ENCODE results near the gene SLFN12L. TPM values are rescaled to one million over a fixed set of nuclear protein-coding genes. Genes with fewer than 3 reads are reported as not detected.

The SLFN12L gene
- total and polyA plus RNA-seq, 4 donors: 0.59 to 13.2 (median 1.5) TPM

- no peak overlapping the region for H3K9ac ChIP-seq (ENCODE audit: insufficient read depth in 1 of 2, low read length in 2 of 2)
- ATAC-seq (ENCODE audit: insufficient read depth, low FRiP score) (no peak), DNase-seq (no peak)
- H3K4me3 ChIP-seq: no peak overlapping the region
- peaks cover 0 to 13% (median 0%) of the 10 kb centered on the region in 3 donors for H3K27me3 ChIP-seq (ENCODE audit: control insufficient read depth in 3 of 3, insufficient read depth in 3 of 3, low read length in 2 of 3)
- H3K36me3 ChIP-seq (ENCODE audit: control insufficient read depth in 4 of 4, insufficient read depth in 4 of 4, low read length in 4 of 4): peaks cover 0 to 2% (median 0%) of the 10 kb centered on the region in 4 donors
- H3K9me3 ChIP-seq (ENCODE audit: control insufficient read depth in 4 of 4, insufficient read depth in 3 of 4, low read length in 3 of 4): no peaks in the 10 kb centered on the region
- H3K4me1 ChIP-seq (ENCODE audit: control insufficient read depth in 5 of 5, insufficient read depth in 5 of 5, low read length in 5 of 5): peaks cover 0 to 10% (median 4%) of the 10 kb centered on the region in 5 donors
- H3K27ac ChIP-seq (ENCODE audit: low read depth in 1 of 2, low read length in 1 of 2): no peak overlapping the region
- TF ChIP-seq CTCF (IDR thresholded peaks at IDR 0.05; ENCODE audit: control extremely low read depth, extremely low read depth): no peak
These were observed 99.0 kb downstream of the SLFN12L start for GRCh38 chr17:35438433-35438832.

GRCh38 chr17:35433075-35433894 lies 104.2 kb downstream of the SLFN12L start:
- peak; percentile 87 to 96 (median 94) for DNase-seq
- peaks cover 0 to 33% (median 8%) of the 10 kb centered on the region in 5 donors for H3K4me1 ChIP-seq (ENCODE audit: control insufficient read depth in 5 of 5, insufficient read depth in 5 of 5, low read length in 5 of 5)
- peak overlapping the region; percentile 74 to 95 for H3K27ac ChIP-seq (ENCODE audit: low read depth in 1 of 2, low read length in 1 of 2)
- 9 to 12% methylated on average over 18 to 19 of the region's 19 CpGs for WGBS, 2 donors
- H3K9ac ChIP-seq (ENCODE audit: insufficient read depth in 1 of 2, low read length in 2 of 2): peak overlapping the region in 1 of 2 donors; percentile 89
- H3K9me3 ChIP-seq (ENCODE audit: control insufficient read depth in 4 of 4, insufficient read depth in 3 of 4, low read length in 3 of 4): no peaks in the 10 kb centered on the region
- H3K36me3 ChIP-seq (ENCODE audit: control insufficient read depth in 4 of 4, insufficient read depth in 4 of 4, low read length in 4 of 4): no peaks in the 10 kb centered on the region
- peaks cover 0 to 9% (median 0%) of the 10 kb centered on the region in 3 donors for H3K27me3 ChIP-seq (ENCODE audit: control insufficient read depth in 3 of 3, insufficient read depth in 3 of 3, low read length in 2 of 3)
- peak overlapping the region; percentile 62 for H3K4me3 ChIP-seq
- no peak for TF ChIP-seq CTCF (IDR thresholded peaks at IDR 0.05; ENCODE audit: control extremely low read depth, extremely low read depth)
- ATAC-seq (ENCODE audit: insufficient read depth, low FRiP score): peak; percentile 85

- Histone ChIP-seq H3K27me3 (ENCODE audit: control insufficient read depth in 3 of 3, insufficient read depth in 3 of 3, low read length in 2 of 3) (peaks cover 0 to 10% (median 0%) of the 10 kb centered on the region in 3 donors), H3K27ac (ENCODE audit: low read depth in 1 of 2, low read length in 1 of 2) (peak within 1 kb of the TSS; percentile 74 to 95), H3K4me3 (peak within 1 kb of the TSS; percentile 62), H3K4me1 (ENCODE audit: control insufficient read depth in 5 of 5, insufficient read depth in 5 of 5, low read length in 5 of 5) (peaks cover 0 to 33% (median 8%) of the 10 kb centered on the region in 5 donors), H3K9ac (ENCODE audit: insufficient read depth in 1 of 2, low read length in 2 of 2) (peak within 1 kb of the TSS; percentile 37 to 98), H3K36me3 (ENCODE audit: control insufficient read depth in 4 of 4, insufficient read depth in 4 of 4, low read length in 4 of 4) (no peaks in the 10 kb centered on the region), H3K9me3 (ENCODE audit: control insufficient read depth in 4 of 4, insufficient read depth in 3 of 4, low read length in 3 of 4) (no peaks in the 10 kb centered on the region)
- DNase-seq (peak; percentile 90 to 98 (median 98)), ATAC-seq (ENCODE audit: insufficient read depth, low FRiP score) (peak; percentile 88)
- 6 to 19% methylated on average over 22 of the region's 22 CpGs for WGBS, 2 donors
- no peak for TF ChIP-seq CTCF (IDR thresholded peaks at IDR 0.05; ENCODE audit: control extremely low read depth, extremely low read depth)
These were observed 105.1 kb downstream of the SLFN12L start, which contains the start of gene SLFN12 for GRCh38 chr17:35432176-35433074. Gene SLFN12, minus strand, starts transcription at chr17:35432500. Its CDS starts 9,472 bp downstream, at chr17:35423028.
